IPS-11a (cell line): Measurements from ENCODE around the gene HTT.

ENCODE experiments used
- H3K4me3 ChIP-seq: one replicate; pipeline ENCODE4 v1.5.1; 2013; ENCODE audit warnings: low read depth, low read length, control low read depth

HTT gene

GRCh38 chr4:3074078-3074845, at the start of gene HTT, which contains the start of gene HTT-AS:
Gene HTT, plus strand, starts transcription at chr4:3074681. Its CDS starts 145 bp downstream, at chr4:3074826.
Gene HTT-AS, minus strand, starts transcription at chr4:3074538.
- H3K4me3 ChIP-seq, result peak within 1 kb of the TSS; percentile 79

- no peak overlapping the region for H3K4me3 ChIP-seq
Observed at GRCh38 chr4:3025881-3026280, 48.6 kb upstream of the HTT start.

GRCh38 chr4:3026540-3026939, 47.9 kb upstream of the HTT start:
- H3K4me3 ChIP-seq, result no peak overlapping the region

GRCh38 chr4:3029464-3029863, 45.0 kb upstream of the HTT start:
- no peak overlapping the region for H3K4me3 ChIP-seq

GRCh38 chr4:3030566-3031356, 43.7 kb upstream of the HTT start:
- no peak overlapping the region for H3K4me3 ChIP-seq

GRCh38 chr4:3031357-3032082, 43.0 kb upstream of the HTT start:
- no peak overlapping the region for H3K4me3 ChIP-seq

GRCh38 chr4:3034231-3034630, 40.2 kb upstream of the HTT start:
- no peak overlapping the region for H3K4me3 ChIP-seq

GRCh38 chr4:3035249-3035648, 39.2 kb upstream of the HTT start:
- H3K4me3 ChIP-seq, result no peak overlapping the region

- H3K4me3 ChIP-seq, result no peak overlapping the region
Observed at GRCh38 chr4:3035674-3036073, 38.8 kb upstream of the HTT start.

- H3K4me3 ChIP-seq, result no peak overlapping the region
Observed at GRCh38 chr4:3036131-3036952, 38.1 kb upstream of the HTT start.

- no peak overlapping the region for H3K4me3 ChIP-seq
Observed at GRCh38 chr4:3037957-3038461, 36.5 kb upstream of the HTT start.

GRCh38 chr4:3039706-3040366, 34.6 kb upstream of the HTT start:
- no peak overlapping the region for H3K4me3 ChIP-seq

- H3K4me3 ChIP-seq, result no peak overlapping the region
Observed at GRCh38 chr4:3040452-3041191, 33.9 kb upstream of the HTT start.

GRCh38 chr4:3041192-3042142, 33.0 kb upstream of the HTT start:
- no peak overlapping the region for H3K4me3 ChIP-seq

GRCh38 chr4:3042226-3042625, 32.3 kb upstream of the HTT start:
- no peak overlapping the region for H3K4me3 ChIP-seq

GRCh38 chr4:3043282-3044020, 31.0 kb upstream of the HTT start:
- no peak overlapping the region for H3K4me3 ChIP-seq
